ENCODE measurements around the gene ZBTB3.

ZBTB3 gene

DNA sequence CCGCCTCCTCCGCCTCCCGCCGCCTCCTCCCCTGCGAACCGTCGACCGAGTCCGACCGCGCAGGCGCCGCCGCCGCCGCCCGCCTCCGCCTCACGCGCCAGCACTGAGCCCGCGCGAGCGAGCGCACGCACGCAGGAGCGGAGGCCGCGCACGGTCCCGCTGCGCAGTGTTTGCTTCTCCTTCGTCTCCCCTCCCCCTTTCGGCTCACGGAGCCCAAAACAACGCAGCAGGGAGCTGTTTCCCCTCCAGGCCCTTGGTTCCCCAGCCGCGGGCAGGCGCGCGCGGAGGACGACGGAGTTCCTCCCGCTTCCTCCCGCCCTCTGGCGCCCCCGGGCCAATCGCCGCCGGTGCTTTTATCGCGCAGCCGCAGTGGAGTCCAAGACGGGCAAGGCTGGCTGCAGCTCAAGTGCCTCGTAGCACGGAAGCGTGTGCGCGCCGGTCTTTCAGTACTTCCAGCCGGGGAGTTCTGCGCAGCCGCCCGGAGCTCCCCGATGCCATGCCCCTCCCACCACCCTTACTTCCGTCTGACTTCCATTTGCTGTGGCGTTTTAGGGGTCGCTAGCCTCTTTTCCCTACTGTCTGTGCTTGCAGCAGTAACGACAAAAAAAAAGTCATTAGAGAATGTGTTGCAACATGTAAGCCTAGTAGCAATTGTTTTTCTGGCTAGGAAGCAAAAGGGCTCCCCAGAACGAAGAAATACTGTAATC, 26.6 kb downstream of the ZBTB3 start, which contains the start of gene HNRNPUL2 (continued):
- peak; percentile 81 for TF ChIP-seq ZBTB6 (tag by site-specific recombination; IDR thresholded peaks at IDR 0.05)
- TF ChIP-seq, protein P1, sequence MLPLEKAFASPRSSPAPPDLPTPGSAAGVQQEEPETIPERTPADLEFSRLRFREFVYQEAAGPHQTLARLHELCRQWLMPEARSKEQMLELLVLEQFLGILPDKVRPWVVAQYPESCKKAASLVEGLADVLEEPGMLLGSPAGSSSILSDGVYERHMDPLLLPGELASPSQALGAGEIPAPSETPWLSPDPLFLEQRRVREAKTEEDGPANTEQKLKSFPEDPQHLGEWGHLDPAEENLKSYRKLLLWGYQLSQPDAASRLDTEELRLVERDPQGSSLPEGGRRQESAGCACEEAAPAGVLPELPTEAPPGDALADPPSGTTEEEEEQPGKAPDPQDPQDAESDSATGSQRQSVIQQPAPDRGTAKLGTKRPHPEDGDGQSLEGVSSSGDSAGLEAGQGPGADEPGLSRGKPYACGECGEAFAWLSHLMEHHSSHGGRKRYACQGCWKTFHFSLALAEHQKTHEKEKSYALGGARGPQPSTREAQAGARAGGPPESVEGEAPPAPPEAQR (tag by site-specific recombination; IDR thresholded peaks at IDR 0.05) = no peak
- peak; percentile 75 for TF ChIP-seq ZNF843 (tag by site-specific recombination; IDR thresholded peaks at IDR 0.05)
- no peak; the same call in 1 of the 2 replicates for TF ChIP-seq KLF17 (tag by site-specific recombination; IDR thresholded peaks at IDR 0.05)
- TF ChIP-seq ZNF223 (tag by site-specific recombination; IDR thresholded peaks at IDR 0.05) = no peak
- no peak for TF ChIP-seq ZNF132 (tag by site-specific recombination; IDR thresholded peaks at IDR 0.05; ENCODE audit: borderline replicate concordance)
- TF ChIP-seq ZNF549 (tag by site-specific recombination; IDR thresholded peaks at IDR 0.05) = no peak
- peak; percentile 28; the same call in 1 of the 2 replicates for TF ChIP-seq PRDM4 (tag by site-specific recombination; IDR thresholded peaks at IDR 0.05)
- no peak for TF ChIP-seq ZSCAN23 (tag by site-specific recombination; IDR thresholded peaks at IDR 0.05)
- peak; percentile 85 for TF ChIP-seq ZIC2 (tag by site-specific recombination; IDR thresholded peaks at IDR 0.05)
- TF ChIP-seq ZNF292 (tag by site-specific recombination; IDR thresholded peaks at IDR 0.05; ENCODE audit: borderline replicate concordance, low read depth) = no peak
- no peak for TF ChIP-seq ZNF837 (tag by site-specific recombination; IDR thresholded peaks at IDR 0.05)
- no peak for TF ChIP-seq HOXC10 (CRISPR knock-in tag; IDR thresholded peaks at IDR 0.05)
- TF ChIP-seq ZNF623 (tag by site-specific recombination; IDR thresholded peaks at IDR 0.05) = no peak
- TF ChIP-seq KLF16 (tag by site-specific recombination; IDR thresholded peaks at IDR 0.05) = no peak; the same call in 1 of the 2 replicates
- TF ChIP-seq ZNF529 (tag by site-specific recombination; IDR thresholded peaks at IDR 0.05; ENCODE audit: insufficient replicate concordance) = no peak
- no peak for TF ChIP-seq ZNF677 (tag by site-specific recombination; IDR thresholded peaks at IDR 0.05)
- TF ChIP-seq ZNF501 (tag by site-specific recombination; IDR thresholded peaks at IDR 0.05) = no peak; the same call in 1 of the 2 replicates
- TF ChIP-seq, protein P2, sequence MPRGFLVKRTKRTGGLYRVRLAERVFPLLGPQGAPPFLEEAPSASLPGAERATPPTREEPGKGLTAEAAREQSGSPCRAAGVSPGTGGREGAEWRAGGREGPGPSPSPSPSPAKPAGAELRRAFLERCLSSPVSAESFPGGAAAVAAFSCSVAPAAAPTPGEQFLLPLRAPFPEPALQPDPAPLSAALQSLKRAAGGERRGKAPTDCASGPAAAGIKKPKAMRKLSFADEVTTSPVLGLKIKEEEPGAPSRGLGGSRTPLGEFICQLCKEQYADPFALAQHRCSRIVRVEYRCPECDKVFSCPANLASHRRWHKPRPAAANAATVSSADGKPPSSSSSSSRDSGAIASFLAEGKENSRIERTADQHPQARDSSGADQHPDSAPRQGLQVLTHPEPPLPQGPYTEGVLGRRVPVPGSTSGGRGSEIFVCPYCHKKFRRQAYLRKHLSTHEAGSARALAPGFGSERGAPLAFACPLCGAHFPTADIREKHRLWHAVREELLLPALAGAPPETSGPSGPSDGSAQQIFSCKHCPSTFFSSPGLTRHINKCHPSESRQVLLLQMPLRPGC (tag by site-specific recombination; IDR thresholded peaks at IDR 0.05) = peak; percentile 69; the same call in 1 of the 2 replicates
- no peak for TF ChIP-seq PRDM10 (tag by site-specific recombination; IDR thresholded peaks at IDR 0.05)
- no peak for TF ChIP-seq ZNF596 (tag by site-specific recombination; IDR thresholded peaks at IDR 0.05)
- TF ChIP-seq ZNF174 (tag by site-specific recombination; IDR thresholded peaks at IDR 0.05) = no peak

Measured in HEK293 (cell line).